ENCODE data around the gene SKAP2.

SKAP2 gene

DNA sequence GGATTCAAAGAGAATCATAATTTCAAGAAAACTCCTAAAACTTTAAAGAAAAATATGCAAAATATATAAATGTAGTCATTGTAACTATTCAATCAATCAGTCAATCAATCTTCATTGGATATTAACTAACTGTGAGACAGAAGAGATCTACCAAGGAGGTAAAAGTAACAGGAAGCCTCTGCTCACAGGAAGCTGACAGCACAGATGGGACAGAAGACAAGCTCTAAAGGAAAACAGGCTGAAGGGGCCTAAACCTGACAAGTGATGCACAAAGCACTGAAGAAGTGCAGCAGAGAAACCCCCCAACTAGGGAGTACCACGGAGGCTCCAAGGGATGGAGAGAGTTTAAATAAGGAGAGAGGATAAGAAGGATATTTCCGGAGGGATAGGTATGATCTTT lies 173.0 kb downstream of the SKAP2 start:
- no peak for DNase-seq

DNA sequence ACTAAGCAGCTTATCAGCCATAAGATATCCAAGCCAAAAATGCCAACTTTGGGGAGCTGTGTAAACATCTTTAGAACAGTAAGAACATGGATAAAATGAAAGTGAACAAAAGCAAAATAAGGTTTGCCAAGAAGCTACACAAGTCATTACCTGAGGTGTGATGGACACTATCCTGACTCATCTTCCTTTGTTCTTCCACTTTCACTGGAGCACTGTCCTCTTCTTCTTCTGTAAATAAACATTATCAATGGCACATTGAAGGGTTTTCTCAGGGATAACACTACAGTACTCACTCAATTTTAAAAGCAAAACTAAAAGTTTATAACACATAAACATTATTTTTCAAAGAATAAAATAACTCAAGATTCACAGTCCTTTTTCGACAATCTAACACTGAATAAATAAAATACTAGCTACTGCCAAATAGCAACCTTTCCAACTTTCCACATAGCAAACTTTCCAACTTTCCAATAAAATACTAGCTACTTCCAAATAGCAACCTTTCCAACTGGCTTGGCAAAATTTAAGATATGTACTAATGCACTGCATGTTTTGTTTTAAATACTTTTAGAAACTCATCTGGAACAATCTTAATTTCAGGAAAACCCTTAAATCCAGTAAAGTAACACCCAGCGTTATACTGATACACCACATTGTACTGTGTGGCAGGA lies 174.1 kb downstream of the SKAP2 start:
- DNase-seq: no peak

DNA sequence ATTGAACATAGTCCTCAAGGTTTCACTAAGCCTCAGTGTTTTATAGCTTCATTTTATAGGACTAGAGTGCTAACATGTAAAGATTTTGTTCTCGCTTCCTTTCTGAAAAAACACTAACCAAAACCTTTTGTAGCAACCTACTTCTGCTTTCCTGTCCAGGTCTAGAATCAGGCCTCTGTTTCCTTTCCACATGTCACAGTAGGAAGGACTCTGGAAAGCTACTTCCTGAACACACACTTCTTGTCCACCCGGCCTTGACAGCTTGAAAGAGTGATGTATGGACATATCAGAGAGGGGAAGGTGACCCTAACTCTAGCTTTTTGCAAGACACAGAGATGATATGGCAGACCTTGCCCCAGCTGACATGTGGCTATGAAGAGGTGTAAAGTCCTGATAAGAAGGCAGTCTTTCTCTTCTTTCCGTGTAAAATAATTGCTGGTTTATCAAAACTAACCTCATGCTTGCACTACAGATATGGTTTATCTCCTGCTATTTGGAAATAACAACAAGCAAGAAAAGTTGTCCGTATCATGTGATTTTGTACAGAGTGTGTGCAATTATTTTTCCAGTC lies 175.4 kb downstream of the SKAP2 start:
- no peak for DNase-seq

DNA sequence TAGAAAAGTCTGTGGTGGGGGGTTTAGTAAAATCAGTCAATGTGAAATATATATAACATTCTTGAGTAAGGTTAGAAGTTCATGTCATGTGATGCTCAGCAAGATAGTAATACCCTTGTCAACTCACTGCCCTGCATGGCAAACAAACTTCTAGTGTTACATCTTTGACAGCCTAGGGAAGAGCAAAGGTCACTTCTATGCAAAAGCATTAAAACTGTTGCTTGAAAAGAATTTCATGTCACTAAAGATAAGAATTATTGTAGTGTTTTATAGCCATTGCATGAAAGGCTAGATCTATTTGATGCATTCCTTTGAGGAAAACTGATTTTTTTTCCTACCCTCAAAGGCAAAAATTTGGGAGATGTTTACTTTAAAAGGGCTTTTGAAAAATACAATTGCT lies 176.0 kb downstream of the SKAP2 start:
- DNase-seq: no peak

DNA sequence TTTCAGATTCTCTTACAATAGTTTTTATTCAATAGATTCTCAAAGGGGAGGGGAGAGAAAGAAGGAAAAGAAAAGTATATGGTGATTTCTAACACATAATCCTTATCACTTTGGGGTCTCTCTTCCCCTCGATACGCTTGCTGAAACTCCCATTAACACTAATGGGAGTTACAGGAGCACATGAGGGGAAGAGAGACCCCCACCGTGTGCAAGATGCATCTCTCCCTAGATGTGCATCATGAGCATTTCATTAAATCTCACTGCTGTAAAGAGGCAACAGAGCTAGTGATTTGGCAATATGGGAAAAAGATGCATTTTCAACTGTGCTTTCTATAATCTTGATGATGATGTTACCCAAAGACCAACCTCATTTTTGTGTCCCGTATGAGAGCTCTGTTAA lies 177.4 kb downstream of the SKAP2 start:
- DNase-seq: no peak

DNA sequence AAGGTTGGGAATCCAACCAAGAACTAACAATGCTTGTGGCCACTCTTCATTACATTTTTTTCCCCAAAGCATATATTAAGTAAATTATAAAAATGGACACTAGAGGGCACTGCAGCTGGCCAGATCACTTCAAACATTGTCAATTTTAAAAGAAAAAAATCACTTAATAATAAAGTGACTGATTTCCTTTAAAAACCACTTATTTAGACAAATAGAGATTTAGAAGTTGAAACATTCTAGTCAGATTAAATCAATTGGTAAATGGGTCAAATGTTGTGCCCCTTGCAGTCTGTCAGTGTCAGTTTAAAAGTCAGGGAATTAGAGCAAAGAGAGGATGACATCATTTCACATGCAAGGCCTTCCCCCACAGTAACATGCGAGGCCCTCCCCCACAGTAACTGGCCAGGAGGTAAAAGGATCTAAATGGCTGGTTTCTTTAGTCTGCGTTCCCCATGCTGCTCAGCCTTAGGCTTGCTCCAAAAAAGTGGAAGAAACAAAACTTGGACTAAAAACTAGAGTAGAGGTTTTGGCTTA lies 177.9 kb downstream of the SKAP2 start:
- DNase-seq: peak; percentile 80

DNA sequence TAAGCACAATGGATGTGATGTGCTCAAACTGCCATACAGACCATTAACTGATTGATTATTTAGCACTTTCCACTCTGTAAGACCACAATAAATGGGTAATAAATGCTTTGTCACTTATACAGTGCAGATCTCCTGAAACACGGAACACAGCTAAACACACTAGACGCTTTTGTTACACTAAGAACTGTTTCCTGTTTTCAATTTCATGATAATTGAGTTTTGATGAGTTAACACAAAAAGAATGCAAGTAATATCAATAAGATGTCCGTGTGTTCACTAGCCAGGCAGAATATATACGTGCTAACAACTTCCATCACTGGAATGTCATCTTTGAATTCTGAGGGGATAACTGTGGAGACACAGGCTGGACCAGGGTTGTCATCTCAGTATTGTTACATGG lies 178.8 kb downstream of the SKAP2 start:
- peak; percentile 31 for DNase-seq

DNA sequence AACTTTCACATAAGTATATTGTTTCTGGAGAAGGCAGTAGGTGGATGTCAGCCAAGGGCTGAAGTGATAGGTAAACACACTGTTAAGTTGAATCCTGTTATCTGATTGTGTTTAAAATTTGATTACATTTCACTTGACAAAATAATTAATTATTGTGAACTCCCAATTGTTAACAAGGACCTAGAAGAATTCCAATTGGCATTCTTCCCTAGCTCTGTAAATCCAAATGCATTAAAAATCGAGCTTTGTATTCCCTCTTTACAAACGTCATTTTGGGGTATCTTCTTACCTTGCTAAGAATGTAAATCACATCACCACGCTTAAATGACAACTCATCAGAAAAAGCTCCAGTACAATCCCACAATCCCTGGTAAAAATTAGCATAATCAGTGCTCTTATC lies 179.9 kb downstream of the SKAP2 start:
- no peak for DNase-seq

DNA sequence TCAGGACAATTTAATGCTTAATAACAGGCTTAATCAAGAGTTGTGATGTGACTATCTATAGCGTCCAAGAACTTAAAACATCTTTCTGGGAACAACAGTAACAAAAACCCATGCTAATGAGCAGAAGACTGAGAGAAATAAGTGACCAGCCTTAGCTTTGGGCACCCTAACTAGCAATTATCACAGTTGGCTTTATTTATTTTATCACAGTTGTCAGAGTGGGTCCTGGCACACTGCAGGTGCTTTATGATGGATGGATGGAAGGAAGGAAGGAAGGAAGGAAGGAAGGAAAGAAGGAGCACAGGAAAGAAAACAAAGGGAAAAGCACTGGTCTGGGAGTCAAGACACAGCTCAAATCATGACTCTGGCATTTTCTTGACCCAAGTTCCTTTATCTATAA lies 181.1 kb downstream of the SKAP2 start:
- no peak for DNase-seq

DNA sequence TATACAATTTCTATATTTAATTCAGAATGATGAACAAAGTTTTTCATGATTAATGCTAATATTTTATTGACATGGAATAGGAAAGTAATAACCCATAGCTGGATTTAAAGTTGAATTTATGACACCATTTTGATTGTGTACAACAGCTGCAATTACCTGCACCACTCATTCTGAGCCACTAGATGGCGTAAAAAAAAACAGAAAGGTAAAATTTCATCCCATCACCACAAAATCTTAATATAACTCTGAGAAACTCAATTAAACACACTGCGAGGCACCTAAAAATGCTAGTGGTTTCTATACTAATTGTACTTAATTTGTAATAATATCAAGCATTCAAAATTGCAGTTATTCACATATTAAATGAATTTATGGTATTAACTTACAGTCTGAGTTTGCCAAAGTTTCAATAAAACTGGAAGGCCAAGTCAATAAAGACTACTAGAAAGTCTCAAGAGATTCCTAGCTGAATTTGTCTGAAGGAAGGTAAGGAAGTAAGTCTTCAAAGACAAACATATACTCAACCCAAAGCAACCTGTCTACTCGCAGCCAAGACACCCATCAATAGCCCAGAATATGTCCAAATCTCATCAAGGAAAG lies 182.5 kb downstream of the SKAP2 start:
- DNase-seq: peak; percentile 26

DNA sequence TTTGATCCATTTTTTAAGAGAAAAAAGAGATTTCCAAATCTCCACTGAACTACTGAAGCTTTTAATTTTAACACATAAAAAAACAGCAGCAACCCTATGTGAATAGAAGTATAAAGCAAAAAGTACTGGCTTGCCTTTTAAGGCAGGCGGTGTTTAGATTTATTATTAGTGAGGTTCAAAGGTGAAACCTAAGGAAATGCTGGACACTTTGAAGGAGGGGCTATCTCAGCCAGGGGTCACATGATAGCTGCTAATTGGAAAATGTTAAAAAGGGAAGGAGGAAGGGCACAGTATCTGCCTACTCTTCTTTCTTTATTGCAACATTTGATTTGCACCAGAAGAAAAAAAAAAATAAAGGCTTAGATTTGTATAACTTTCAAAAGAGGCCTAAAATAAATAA lies 183.8 kb downstream of the SKAP2 start:
- no peak for DNase-seq

DNA sequence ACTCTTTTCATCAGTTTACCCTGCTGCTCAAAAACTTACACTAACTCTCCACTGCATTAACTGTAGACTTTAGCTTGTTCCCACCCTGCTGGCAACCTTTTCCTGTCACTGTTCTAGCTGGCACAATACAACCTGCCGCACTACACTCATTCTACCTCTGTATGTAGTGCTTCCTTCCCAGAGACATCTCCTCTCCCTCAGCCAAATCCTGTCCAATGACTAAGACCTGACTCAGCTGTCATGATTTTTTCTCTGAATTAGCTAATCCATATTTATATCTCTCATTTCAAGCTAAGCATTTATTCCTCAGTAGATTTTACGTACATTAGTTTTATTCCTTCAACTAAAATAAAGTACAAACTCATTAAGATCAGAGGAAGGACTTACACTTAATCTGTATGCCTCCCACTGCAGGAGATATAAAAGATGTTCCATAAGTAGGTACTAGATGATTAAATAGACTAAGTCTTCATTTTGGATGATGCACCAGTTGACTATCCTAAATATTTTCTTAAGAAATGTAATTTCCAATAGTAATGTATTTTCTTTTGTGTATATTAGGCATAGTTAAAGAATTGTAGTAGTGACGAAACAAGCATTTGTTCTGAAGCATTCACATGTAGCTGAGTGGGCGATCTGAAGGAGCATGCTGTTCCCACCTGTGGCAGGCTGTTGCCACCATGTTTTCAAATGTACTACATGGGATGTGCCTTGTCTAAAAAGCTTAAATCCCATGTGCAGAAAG lies 189.1 kb downstream of the SKAP2 start:
- peak; percentile 46 for DNase-seq

DNA sequence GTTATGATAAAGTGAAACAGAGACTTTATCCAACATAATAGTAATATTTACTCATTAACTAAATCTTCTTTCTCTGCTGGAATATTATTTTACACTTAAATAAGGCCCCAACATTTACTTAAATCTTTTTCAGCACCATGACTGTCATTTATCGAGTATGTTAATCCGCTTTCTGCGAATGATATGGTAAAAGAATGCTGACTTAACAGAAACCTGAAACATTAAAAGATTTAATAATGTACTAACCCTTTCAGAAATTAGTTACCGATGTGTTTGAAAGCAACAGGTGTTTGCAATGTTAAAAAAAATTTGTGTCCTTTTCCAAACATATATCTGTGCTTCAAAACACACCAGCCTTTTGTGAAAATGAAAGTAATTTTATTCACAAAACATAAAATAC lies 190.5 kb downstream of the SKAP2 start:
- DNase-seq: no peak

DNA sequence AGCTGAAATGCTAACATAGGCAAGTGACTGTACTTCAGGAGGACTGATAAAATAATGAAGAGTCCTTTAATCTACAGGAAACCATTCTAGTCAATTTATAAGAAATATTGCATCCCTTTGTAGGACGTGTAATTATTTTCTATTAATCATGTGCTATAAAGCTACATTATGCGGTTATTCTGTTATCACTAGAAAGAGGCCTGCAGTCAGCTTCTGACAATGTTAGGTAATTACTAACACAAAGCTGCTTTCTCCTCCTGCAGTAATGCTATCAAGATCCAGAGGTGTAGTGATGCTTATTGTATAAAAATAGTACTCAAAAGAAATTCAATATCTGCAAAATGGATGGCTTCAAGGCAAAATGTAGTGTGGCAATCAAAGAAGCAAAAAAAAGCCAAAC lies 191.1 kb downstream of the SKAP2 start:
- no peak for DNase-seq

DNA sequence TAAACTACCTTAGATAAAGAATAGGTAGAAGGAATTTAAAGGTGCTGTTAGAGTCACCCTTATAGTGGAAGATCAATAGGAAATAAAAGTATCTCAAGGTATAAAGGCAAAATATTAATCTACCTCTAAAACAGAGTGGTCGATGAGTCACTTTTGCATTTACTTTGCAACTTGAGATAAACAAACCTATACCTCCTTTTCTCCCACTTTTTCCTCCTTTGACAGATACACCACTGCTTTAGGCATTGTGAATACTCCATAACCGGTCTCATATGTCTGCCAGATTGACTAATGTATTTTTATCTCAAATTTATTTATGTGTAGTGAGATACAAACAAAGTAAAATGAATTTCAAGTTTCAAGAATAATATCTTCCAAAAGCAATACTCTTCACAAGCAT lies 193.5 kb downstream of the SKAP2 start:
- DNase-seq: no peak

DNA sequence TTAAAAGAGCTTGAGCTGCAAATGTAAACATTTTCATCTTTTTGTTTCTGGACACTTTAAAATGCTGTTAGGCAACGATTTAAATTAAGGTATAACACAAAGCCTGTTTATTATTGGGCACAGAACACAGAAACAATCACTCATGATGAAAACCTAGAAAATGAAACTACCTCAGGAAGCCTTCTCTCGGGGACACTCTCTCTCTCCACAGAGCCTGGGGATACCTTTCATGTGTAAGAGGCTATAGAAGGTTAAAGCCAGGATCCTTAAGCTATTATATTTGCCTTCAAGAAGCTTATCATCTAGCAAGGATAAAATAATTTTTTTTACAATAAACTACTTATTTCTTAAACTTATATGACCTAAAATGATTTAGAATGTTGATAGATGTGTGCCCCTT lies 194.1 kb downstream of the SKAP2 start:
- no peak for DNase-seq

DNA sequence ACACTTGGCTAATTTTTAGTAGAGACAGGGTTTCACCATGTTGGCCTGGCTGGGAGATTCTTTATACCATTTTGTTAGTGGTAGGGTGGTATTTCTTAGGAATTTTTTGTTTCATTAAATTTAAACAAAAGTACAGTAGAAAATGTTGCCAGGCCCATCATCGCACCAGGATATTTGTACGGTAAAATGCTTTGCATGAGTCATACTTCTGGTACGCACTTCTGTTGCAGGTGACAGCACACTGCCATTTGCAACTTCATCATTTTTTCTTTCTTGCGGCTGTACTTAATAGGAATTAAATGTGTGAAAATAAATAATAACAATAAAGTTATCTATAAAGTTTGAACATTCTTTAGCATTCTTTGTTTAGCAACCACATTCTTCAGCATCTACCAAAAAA lies 195.6 kb downstream of the SKAP2 start:
- no peak for DNase-seq

DNA sequence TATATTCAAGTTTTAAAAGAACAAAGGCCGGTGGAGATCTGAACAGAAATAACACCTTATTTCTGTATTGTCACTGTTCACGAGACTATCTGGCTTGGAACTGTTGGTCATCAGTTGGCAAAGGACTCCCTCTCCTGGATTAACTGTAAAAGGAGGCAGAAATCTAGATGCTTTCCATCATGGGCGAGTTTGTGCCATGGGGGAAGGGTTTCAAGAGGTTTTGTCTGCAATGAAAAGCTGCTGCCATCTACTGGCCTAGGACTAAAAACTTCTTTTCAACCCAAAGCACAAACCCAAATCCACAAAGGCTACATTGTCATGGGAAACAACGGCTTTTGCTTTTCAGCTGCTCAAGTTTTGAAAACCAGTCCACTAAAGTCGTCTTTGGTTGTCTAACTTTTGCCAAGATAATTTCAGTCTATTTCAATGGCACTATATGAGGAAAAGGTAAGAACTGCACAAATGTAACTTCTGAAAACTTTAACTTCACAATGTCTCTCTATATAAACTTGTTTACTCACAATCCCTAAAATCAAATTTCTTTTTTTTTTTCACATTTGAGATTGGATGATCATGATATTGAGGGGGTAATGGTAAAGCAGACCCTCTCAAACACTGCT lies 196.8 kb downstream of the SKAP2 start:
- peak; percentile 91 for DNase-seq

DNA sequence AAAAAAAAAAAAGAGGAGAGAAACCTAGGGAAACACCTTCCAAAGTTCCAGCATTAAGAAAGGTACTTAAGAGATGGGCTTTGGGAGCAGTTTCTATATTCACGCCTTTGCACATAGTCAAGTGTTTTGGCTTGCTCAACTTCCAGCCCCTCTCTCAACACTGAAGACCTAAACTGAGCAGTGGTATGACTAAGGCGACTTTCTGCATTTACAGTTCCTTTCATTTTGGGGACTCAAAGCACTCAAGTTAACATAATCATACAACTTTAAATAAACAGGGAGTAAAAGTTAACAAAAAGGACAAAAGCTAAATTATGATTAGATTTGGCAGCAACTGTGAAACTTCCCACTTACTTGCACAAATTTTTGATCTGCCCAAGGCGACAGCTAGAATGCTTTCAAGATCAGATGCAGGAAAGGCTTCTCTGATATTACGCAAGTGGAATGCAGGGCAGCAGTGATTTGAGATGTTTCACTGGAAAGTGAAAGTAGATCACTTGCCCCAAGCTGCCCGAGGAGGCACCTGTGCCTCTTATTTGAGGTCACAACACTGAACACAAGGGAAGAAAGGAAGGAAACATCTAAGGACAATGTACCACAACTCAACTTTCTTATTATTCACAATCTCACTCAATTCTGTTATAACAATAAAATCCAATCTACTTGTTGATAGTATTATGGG lies 199.5 kb downstream of the SKAP2 start:
- peak; percentile 8 for DNase-seq

DNA sequence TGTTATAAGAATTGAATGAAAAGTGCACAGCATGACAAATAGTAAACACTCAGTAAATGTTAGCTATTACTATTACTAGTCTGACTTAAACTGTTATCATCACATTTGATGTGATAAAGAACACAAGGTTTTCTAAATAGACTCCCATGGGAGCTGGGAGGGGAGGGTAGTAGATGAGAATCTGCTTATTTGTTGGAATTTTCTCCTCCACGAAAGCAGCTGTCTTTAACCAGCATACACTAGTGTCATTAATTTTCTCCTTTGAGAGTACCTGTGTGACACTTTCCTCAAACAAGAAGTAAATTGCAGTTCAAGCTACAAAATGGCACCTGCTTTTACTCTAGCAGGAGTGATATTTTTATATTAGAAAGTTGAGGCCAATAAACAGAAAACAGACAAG lies 200.1 kb downstream of the SKAP2 start:
- DNase-seq: no peak

DNA sequence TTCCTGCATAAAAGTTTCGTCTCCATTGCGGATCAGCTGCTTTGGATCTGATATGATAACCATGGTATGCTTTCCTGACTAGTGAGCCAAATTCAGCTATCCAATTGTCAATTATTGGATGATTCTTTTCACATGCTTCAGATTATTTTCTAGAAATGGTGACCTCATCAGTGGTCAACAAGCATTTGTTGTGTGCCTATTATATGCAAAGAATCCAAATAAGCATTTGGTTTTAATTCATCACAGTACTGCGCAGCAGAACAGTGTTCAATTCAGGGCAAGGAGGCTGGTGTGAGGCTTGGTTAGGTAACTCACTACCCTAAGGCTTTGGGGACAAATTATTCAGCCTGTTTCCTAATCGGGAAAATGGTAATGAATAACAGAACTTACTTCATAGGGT lies 200.5 kb downstream of the SKAP2 start:
- DNase-seq: peak; percentile 8

DNA sequence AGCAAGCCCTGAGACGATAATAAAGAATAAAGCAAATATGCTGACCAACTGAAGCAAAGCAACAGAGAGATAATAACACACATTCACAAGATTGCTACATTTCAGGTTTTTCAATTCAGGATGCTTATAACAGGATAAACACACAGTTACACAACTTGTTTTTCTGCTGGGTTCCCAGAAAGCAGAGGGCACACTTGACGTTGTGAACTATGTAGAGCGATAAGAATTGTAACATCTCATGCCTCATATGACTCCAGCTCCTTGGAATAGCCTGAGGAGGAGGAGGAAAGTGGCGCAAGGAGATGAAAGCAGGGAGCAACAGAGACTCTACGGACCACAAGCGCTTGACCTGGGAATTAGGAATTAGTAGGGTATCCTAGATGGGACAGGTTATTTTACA lies 201.7 kb downstream of the SKAP2 start:
- DNase-seq: no peak

DNA sequence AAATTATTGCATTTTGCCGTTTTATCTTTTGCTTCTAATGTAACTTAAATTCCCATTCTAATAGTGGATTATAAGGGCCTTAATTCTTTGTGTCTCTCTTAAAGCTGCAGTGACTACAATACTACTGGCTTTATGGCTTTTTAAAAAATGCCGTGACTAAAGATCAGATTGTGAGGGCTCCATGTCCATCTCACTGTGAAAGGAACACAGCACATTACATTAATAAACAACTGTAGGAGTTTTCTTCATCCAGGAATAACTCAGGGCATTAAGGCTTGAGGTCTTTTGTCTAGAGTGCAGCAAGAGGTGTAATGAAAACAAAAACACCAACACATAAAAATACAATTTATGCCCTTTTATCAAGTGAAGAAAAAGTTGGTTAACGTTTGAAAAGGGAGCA lies 205.3 kb downstream of the SKAP2 start:
- DNase-seq: no peak
